Endothelial cell (in vitro differentiated cells): ENCODE data around the gene KLRC3. TPM values are rescaled to one million over a fixed set of nuclear protein-coding genes. Genes with fewer than 3 reads are reported as not detected.
"Not testable (repeated sequence)": the region's sequence is repeated elsewhere in the genome, so short reads cannot be mapped to it uniquely, and the experiment has no call there.

Experiments
- DNase-seq: peaks from one replicate; pipeline ENCODE4 v3.0.0; 2021; ENCODE audit warnings: low spot score
- H3K27ac Mint-ChIP-seq: one replicate; pipeline ENCODE4 v1.8.0; 2021; ENCODE audit warnings: mixed read lengths, inconsistent platforms; ENCODE audit not compliant: unreplicated experiment
- H3K27me3 Mint-ChIP-seq: one replicate; pipeline ENCODE4 v1.8.0; 2021; ENCODE audit warnings: mild to moderate bottlenecking, moderate library complexity, mixed read lengths, inconsistent platforms; ENCODE audit not compliant: unreplicated experiment
- H3K36me3 Mint-ChIP-seq: one replicate; pipeline ENCODE4 v1.8.0; 2021; ENCODE audit warnings: mild to moderate bottlenecking, low read depth, mixed read lengths, inconsistent platforms; ENCODE audit not compliant: unreplicated experiment
- H3K4me1 Mint-ChIP-seq: one replicate; pipeline ENCODE4 v1.8.0; 2021; ENCODE audit warnings: mild to moderate bottlenecking, mixed read lengths, inconsistent platforms; ENCODE audit not compliant: unreplicated experiment
- H3K4me3 Mint-ChIP-seq: one replicate; pipeline ENCODE4 v1.8.0; 2021; ENCODE audit warnings: mild to moderate bottlenecking, mixed read lengths, inconsistent platforms; ENCODE audit not compliant: unreplicated experiment
- H3K9me3 Mint-ChIP-seq: one replicate; pipeline ENCODE4 v1.8.0; 2021; ENCODE audit warnings: mixed read lengths, inconsistent platforms; ENCODE audit not compliant: unreplicated experiment
- total RNA-seq: library from RNA; stranded (reverse); fragmentation: NEBNext Ultra II Directional; extraction: Animal tissue kit (Norgen Biotek cat#: 25700); gene quantifications from one replicate; pipeline ENCODE4 v1.2.1, GENCODE V29; 2021; ENCODE audit not compliant: unreplicated experiment
- TF ChIP-seq, protein P1 (sequence below): fragments of 200-600 bp; sonication (generic); IDR thresholded peaks from one replicate; pipeline ENCODE4 v1.5.0; 2021; ENCODE audit warnings: antibody characterized with exemption; ENCODE audit not compliant: unreplicated experiment

Gene KLRC3
- total RNA-seq, 1 donor from 2014 or later, result not detected

DNA sequence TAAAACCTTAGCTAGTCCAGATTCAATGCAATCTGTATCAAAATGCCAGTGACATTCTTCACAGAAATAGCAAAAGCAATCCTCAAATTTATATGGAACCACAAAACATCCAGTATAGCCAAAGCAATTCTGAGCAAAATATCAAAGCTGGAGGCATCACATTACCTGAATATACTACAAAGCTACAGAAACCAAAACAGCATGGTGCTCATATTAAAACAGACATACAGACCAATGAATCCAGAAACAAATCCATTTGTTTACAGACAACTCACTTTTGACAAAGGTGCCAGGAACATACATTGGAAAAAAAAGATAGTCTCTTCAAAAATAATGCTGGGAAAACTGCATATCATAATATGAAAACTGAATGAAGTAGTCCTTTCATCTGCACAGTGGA is 15.6 kb downstream of the KLRC3 start:
- no peaks in the 10 kb centered on the region for H3K9me3 Mint-ChIP-seq
- H3K27me3 Mint-ChIP-seq, result no peaks in the 10 kb centered on the region
- peaks cover 6% of the 10 kb centered on the region for H3K4me1 Mint-ChIP-seq
- no peaks in the 10 kb centered on the region for H3K36me3 Mint-ChIP-seq
- TF ChIP-seq, protein P1, sequence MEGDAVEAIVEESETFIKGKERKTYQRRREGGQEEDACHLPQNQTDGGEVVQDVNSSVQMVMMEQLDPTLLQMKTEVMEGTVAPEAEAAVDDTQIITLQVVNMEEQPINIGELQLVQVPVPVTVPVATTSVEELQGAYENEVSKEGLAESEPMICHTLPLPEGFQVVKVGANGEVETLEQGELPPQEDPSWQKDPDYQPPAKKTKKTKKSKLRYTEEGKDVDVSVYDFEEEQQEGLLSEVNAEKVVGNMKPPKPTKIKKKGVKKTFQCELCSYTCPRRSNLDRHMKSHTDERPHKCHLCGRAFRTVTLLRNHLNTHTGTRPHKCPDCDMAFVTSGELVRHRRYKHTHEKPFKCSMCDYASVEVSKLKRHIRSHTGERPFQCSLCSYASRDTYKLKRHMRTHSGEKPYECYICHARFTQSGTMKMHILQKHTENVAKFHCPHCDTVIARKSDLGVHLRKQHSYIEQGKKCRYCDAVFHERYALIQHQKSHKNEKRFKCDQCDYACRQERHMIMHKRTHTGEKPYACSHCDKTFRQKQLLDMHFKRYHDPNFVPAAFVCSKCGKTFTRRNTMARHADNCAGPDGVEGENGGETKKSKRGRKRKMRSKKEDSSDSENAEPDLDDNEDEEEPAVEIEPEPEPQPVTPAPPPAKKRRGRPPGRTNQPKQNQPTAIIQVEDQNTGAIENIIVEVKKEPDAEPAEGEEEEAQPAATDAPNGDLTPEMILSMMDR, result no peak
- H3K4me3 Mint-ChIP-seq, result no peak overlapping the region
- no peak for DNase-seq
- no peak overlapping the region for H3K27ac Mint-ChIP-seq

DNA sequence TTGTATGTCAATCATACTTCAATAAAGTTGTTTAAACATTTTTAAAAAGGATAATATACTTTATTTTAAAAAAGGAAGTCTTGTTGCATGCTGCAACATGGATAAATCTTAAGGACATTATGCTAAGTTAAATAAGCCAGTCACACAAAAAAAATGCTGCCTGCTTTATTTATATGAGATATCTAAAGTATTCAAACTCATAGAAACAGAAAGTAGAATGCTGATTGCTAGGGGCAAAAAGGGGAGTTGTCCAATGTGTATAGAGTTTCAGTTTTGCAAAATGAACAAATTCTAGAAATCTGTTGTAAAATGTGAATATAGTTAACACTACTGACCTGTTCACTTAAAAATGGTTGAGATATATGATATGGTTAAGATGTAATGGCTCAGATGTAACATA is 19.6 kb downstream of the KLRC3 start:
- Mint-ChIP-seq H3K27ac (no peak overlapping the region), H3K9me3 (no peaks in the 10 kb centered on the region), H3K27me3 (no peaks in the 10 kb centered on the region), H3K36me3 (no peaks in the 10 kb centered on the region), H3K4me3 (no peak overlapping the region), H3K4me1 (no peaks in the 10 kb centered on the region)
- TF ChIP-seq, protein P1, result no peak
- no peak for DNase-seq

DNA sequence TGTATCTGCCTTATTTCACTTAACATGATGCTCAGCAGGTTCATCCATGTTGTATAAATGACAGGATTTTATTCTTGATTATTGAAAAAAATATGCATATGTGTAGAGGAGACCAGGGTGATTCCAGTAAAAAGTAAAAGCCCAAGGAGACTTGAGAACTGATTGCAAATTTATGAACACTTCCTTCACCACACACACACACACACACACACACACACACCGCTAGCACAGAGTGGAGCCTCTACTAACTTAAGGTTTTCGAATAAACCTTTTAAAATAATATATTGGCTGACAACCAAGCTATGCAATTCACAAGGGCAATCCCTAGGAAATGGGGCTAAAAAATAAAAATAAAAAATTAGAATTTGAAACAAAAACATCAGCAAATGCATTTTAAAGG is 22.2 kb downstream of the KLRC3 start:
- no peak for DNase-seq
- no peaks in the 10 kb centered on the region for H3K4me1 Mint-ChIP-seq
- H3K27ac Mint-ChIP-seq, result no peak overlapping the region
- H3K27me3 Mint-ChIP-seq, result no peaks in the 10 kb centered on the region
- no peak overlapping the region for H3K4me3 Mint-ChIP-seq
- H3K36me3 Mint-ChIP-seq, result no peaks in the 10 kb centered on the region
- TF ChIP-seq, protein P1, result no peak
- no peaks in the 10 kb centered on the region for H3K9me3 Mint-ChIP-seq

DNA sequence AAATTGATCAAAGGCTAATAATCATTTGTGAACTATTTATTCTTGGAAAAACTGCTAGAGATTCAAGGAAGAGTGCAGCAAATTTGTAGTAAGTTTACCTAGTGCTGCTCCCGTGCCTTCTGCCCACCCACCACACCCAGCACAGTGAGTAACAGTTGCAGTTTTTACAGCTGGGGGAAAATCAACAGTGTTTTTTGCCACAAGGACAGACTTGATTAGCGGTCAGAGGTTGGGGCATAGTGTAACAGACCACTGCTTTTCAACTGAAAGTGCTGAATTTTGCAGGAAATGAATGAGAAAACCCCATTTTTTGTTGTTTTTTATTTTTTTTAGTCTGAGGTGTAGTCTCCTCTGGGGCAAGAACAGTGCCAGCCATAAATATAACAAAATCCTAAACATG is 23.1 kb downstream of the KLRC3 start:
- no peaks in the 10 kb centered on the region for H3K36me3 Mint-ChIP-seq
- DNase-seq, result no peak
- H3K27ac Mint-ChIP-seq, result no peak overlapping the region
- no peaks in the 10 kb centered on the region for H3K9me3 Mint-ChIP-seq
- no peak overlapping the region for H3K4me3 Mint-ChIP-seq
- TF ChIP-seq, protein P1, result no peak
- no peaks in the 10 kb centered on the region for H3K4me1 Mint-ChIP-seq
- H3K27me3 Mint-ChIP-seq, result no peaks in the 10 kb centered on the region

DNA sequence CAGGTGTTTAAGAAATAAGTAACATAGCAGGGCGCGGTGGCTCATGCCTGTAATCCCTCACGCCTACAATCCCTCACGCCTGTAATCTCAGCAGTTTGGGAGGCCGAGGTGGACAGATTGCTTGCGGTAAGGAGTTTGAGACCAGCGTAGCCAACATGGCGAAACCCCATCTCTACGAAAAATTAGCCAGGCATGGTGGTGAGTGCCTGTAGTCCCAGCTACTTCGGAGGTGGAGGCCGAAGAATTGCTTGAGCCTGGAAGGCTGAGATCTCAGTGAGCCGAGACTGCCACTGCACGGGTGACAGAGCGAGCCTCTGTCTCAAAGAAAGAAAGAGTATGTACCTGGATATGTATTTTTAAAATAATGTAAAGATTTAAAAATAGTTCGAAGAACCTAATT is 24.2 kb downstream of the KLRC3 start:
- not testable (repeated sequence) for H3K4me3 Mint-ChIP-seq, H3K27me3 Mint-ChIP-seq, DNase-seq, H3K4me1 Mint-ChIP-seq, H3K9me3 Mint-ChIP-seq, H3K36me3 Mint-ChIP-seq, H3K27ac Mint-ChIP-seq
